Activated CD4-positive, CD25-positive, alpha-beta regulatory T cell treated with anti-CD3 and anti-CD28 coated beads, Interleukin-2, amount 50 U/mL, for 72 hours (primary cell): ENCODE data around the gene CACNA1C.

Experiments
- DNase-seq: peaks from one replicate; pipeline ENCODE4 v3.0.0; 2021

Gene CACNA1C

GRCh38 chr12:2263901-2264300 lies 211.1 kb downstream of the CACNA1C start:
- DNase-seq, result no peak

GRCh38 chr12:2264651-2265232 lies 212.0 kb downstream of the CACNA1C start:
- DNase-seq, result no peak

- no peak for DNase-seq
Measured at GRCh38 chr12:2265461-2266167, 212.8 kb downstream of the CACNA1C start.

- no peak for DNase-seq
Measured at GRCh38 chr12:2266666-2267620, 214.2 kb downstream of the CACNA1C start.

GRCh38 chr12:2267703-2268470 lies 215.1 kb downstream of the CACNA1C start:
- no peak for DNase-seq

GRCh38 chr12:2268471-2269286 lies 215.9 kb downstream of the CACNA1C start:
- no peak for DNase-seq

- DNase-seq, result no peak
Measured at GRCh38 chr12:2270846-2271245, 218.1 kb downstream of the CACNA1C start.

GRCh38 chr12:2271961-2272360 lies 219.2 kb downstream of the CACNA1C start:
- DNase-seq, result no peak

GRCh38 chr12:2273288-2273687 lies 220.5 kb downstream of the CACNA1C start:
- DNase-seq, result no peak

GRCh38 chr12:2273751-2274150 lies 221.0 kb downstream of the CACNA1C start:
- DNase-seq, result no peak

- no peak for DNase-seq
Measured at GRCh38 chr12:2274733-2275132, 221.9 kb downstream of the CACNA1C start.

- no peak for DNase-seq
Measured at GRCh38 chr12:2276288-2277033, 223.7 kb downstream of the CACNA1C start.

- no peak for DNase-seq
Measured at GRCh38 chr12:2277492-2278155, 224.8 kb downstream of the CACNA1C start.

GRCh38 chr12:2281446-2281845 lies 228.7 kb downstream of the CACNA1C start:
- DNase-seq, result no peak

- DNase-seq, result no peak
Measured at GRCh38 chr12:2282318-2282717, 229.5 kb downstream of the CACNA1C start.

- no peak for DNase-seq
Measured at GRCh38 chr12:2283480-2283879, 230.7 kb downstream of the CACNA1C start.

- no peak for DNase-seq
Measured at GRCh38 chr12:2283916-2284315, 231.1 kb downstream of the CACNA1C start.

GRCh38 chr12:2284321-2284813 lies 231.6 kb downstream of the CACNA1C start:
- DNase-seq, result no peak

- no peak for DNase-seq
Measured at GRCh38 chr12:2284857-2285256, 232.1 kb downstream of the CACNA1C start.

GRCh38 chr12:2285462-2285861 lies 232.7 kb downstream of the CACNA1C start:
- DNase-seq, result no peak
